ENCODE data around the gene SLIT3. TPM values are rescaled to one million over a fixed set of nuclear protein-coding genes. Genes with fewer than 3 reads are reported as not detected.

The SLIT3 gene
- total and polyA plus RNA-seq, 2 experiments from 2014 or later: 0.59 to 0.71 TPM

GRCh38 chr5:168752012-168752411, 548.9 kb downstream of the SLIT3 start (continued):
- TF ChIP-seq ZNF462 (CRISPR knock-in tag; IDR thresholded peaks at IDR 0.05) (no peak), ETS1 (IDR thresholded peaks at IDR 0.05) (no peak), CTCF (conservative IDR thresholded peaks at IDR 0.05; ENCODE audit: low read depth in 2 of 2) (no peak), EZH2phosphoT487 (IDR thresholded peaks at IDR 0.05; ENCODE audit: unreplicated experiment) (no peak)

GRCh38 chr5:168750926-168751325, 550.0 kb downstream of the SLIT3 start:
- Histone ChIP-seq H2AFZ (no peak overlapping the region), H3K36me3 (ENCODE audit: insufficient read depth) (no peaks in the 10 kb centered on the region), H3K27me3 (ENCODE audit: insufficient read depth) (no peaks in the 10 kb centered on the region), H3K9me2 (ENCODE audit: insufficient read depth) (no peaks in the 10 kb centered on the region), H3K4me2 (no peak overlapping the region), H3K79me2 (replicated peaks; ENCODE audit: insufficient read depth) (no peaks in the 10 kb centered on the region), H3K4me3 (no peak overlapping the region), H3F3A (replicated peaks; ENCODE audit: low read depth) (no peaks in the 10 kb centered on the region), H3K4me1 (ENCODE audit: insufficient read depth) (no peaks in the 10 kb centered on the region), H4K20me1 (replicated peaks; ENCODE audit: insufficient read depth) (no peaks in the 10 kb centered on the region), H3K27ac (ENCODE audit: low read depth) (no peak overlapping the region)
- Mint-ChIP-seq H3K27me3 (ENCODE audit: insufficient read depth, low read depth, poor library complexity) (peaks cover 10% of the 10 kb centered on the region), H3K4me3 (no peak overlapping the region), H3K36me3 (ENCODE audit: low read depth) (no peaks in the 10 kb centered on the region), H3K4me1 (peaks cover 3% of the 10 kb centered on the region; the same call in 2 of the 3 replicates), H3K27ac (no peak overlapping the region), H3K9me3 (no peaks in the 10 kb centered on the region)
- no peak for DNase-seq (ENCODE audit: low spot score)
- no peak for ATAC-seq
- TF ChIP-seq STAT1 (IDR thresholded peaks at IDR 0.05; ENCODE audit: unreplicated experiment): no peak
- TF ChIP-seq ZNF331 (CRISPR knock-in tag; IDR thresholded peaks at IDR 0.05; ENCODE audit: low read depth): no peak

All from GM23338 (cell line).